Stimulated activated naive B cell treated with anti-CD40 and anti-IgM and Interleukin-4, amounts not matched to agents 10 μg/mL and 1 μg/mL and 100 μg/mL, for 72 hours (primary cell): ENCODE results near the gene DNAJC21.

Source experiments
- ATAC-seq, 2 donors: fragments of 150-1000 bp; cut with Tn5 transposase; replicated peaks; 2 replicates each; pipeline ENCODE4 v1.10.0; 2021; ENCODE audit warnings: moderate library complexity in 1 of 2
- DNase-seq: peaks from one replicate; pipeline ENCODE4 v3.0.0; 2021
- H3K27ac Mint-ChIP-seq: one replicate; pipeline ENCODE4 v1.8.0; 2022; ENCODE audit warnings: mild to moderate bottlenecking, mixed read lengths
- H3K27me3 Mint-ChIP-seq, 2 donors: one replicate each; pipeline ENCODE4 v1.8.0; 2022; ENCODE audit warnings: mixed read lengths in 2 of 2
- H3K36me3 Mint-ChIP-seq, 2 donors: one replicate each; pipeline ENCODE4 v1.8.0; 2022; ENCODE audit warnings: mixed read lengths in 2 of 2, mild to moderate bottlenecking in 1 of 2
- H3K4me1 Mint-ChIP-seq, 2 donors: one replicate each; pipeline ENCODE4 v1.8.0; 2022; ENCODE audit warnings: mixed read lengths in 2 of 2, mild to moderate bottlenecking in 1 of 2
- H3K4me3 Mint-ChIP-seq, 2 donors: one replicate each; pipeline ENCODE4 v1.8.0; 2022; ENCODE audit warnings: mild to moderate bottlenecking in 2 of 2, mixed read lengths in 2 of 2, moderate library complexity in 1 of 2
- H3K9me3 Mint-ChIP-seq, 2 donors: one replicate each; pipeline ENCODE4 v1.8.0; 2022; ENCODE audit warnings: mixed read lengths in 2 of 2, mild to moderate bottlenecking in 1 of 2

Gene DNAJC21

GRCh38 chr5:34929134-34929719 lies at the start of gene DNAJC21:
Gene DNAJC21 (plus strand): TSS chr5:34929559. CDS start chr5:34929820, 261 bp downstream.
- H3K4me3 Mint-ChIP-seq: peak within 1 kb of the TSS; percentile 98 to 99
- no peaks in the 10 kb centered on the region for H3K27me3 Mint-ChIP-seq
- H3K27ac Mint-ChIP-seq: peak within 1 kb of the TSS; percentile 98
- H3K9me3 Mint-ChIP-seq: no peaks in the 10 kb centered on the region
- peak; percentile 98 for DNase-seq
- peaks cover 16 to 20% of the 10 kb centered on the region in 2 donors for H3K36me3 Mint-ChIP-seq
- ATAC-seq: peak; percentile 88 to 89
- peaks cover 20 to 27% of the 10 kb centered on the region in 2 donors for H3K4me1 Mint-ChIP-seq

GRCh38 chr5:34881246-34881645 lies 48.1 kb upstream of the DNAJC21 start:
- Mint-ChIP-seq H3K27me3 (peaks cover 7% of the 10 kb centered on the region in 2 donors), H3K9me3 (peaks cover 6 to 7% of the 10 kb centered on the region in 2 donors), H3K27ac (no peak overlapping the region), H3K4me1 (no peaks in the 10 kb centered on the region), H3K36me3 (no peaks in the 10 kb centered on the region), H3K4me3 (no peak overlapping the region)
- no peak for DNase-seq
- ATAC-seq: no peak

- Mint-ChIP-seq H3K27me3 (peaks cover 0 to 7% of the 10 kb centered on the region in 2 donors), H3K4me3 (no peak overlapping the region), H3K4me1 (no peaks in the 10 kb centered on the region), H3K27ac (no peak overlapping the region), H3K36me3 (no peaks in the 10 kb centered on the region), H3K9me3 (no peaks in the 10 kb centered on the region)
- ATAC-seq: peak in 1 of 2 donors; percentile 38
- no peak for DNase-seq
These were observed 42.8 kb upstream of the DNAJC21 start for GRCh38 chr5:34886392-34887119.

GRCh38 chr5:34889394-34889793 lies 40.0 kb upstream of the DNAJC21 start:
- Mint-ChIP-seq H3K9me3 (no peaks in the 10 kb centered on the region), H3K4me3 (no peak overlapping the region), H3K36me3 (no peaks in the 10 kb centered on the region), H3K27me3 (no peaks in the 10 kb centered on the region), H3K27ac (no peak overlapping the region), H3K4me1 (no peaks in the 10 kb centered on the region)
- no peak for DNase-seq
- ATAC-seq: no peak

DNA sequence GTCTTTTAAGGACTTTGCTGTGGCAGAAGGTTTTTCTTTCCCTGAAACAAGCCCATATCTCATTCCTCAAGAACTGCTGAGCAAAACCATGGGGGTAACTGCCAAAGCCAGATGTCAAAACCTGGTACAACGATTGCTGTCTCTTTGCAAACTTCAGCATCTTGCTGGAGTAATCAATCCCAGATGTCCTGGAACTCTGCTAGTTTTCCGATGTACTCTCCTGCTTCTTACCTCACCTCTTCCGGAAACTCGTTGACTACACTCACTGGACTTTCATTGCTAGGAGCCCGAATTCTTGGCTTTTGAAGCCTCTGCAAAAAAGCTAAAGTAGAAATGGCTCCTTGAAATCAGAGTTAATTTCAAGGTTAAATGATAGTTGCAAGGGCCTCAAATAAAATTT lies 37.4 kb upstream of the DNAJC21 start:
- DNase-seq: no peak
- H3K9me3 Mint-ChIP-seq: no peaks in the 10 kb centered on the region
- ATAC-seq: no peak
- H3K4me3 Mint-ChIP-seq: no peak overlapping the region
- peaks cover 4 to 5% of the 10 kb centered on the region in 2 donors for H3K36me3 Mint-ChIP-seq
- no peaks in the 10 kb centered on the region for H3K27me3 Mint-ChIP-seq
- H3K4me1 Mint-ChIP-seq: no peaks in the 10 kb centered on the region
- no peak overlapping the region for H3K27ac Mint-ChIP-seq

DNA sequence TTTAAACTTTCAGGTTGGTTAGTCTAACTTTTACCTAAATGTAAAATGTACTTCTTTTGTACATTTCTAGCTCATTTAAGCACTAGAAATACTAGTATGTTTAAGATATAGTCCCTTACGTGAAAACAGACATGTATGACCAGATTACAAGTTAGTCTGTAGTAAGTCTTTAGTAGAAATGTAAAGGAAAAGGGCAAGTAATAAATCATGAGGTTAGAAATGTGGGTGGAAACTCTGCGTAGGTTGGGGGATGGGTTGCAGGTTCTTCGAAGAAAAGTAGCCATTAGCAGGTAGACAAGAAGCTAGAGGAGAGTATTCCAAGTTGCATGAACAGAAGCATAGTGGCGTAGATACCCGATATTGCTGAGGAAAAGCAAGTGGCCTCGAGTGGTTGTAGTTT lies 36.9 kb upstream of the DNAJC21 start:
- ATAC-seq (no peak), DNase-seq (no peak)
- H3K36me3 Mint-ChIP-seq: peaks cover 4 to 5% of the 10 kb centered on the region in 2 donors
- H3K9me3 Mint-ChIP-seq: no peaks in the 10 kb centered on the region
- H3K4me1 Mint-ChIP-seq: no peaks in the 10 kb centered on the region
- no peak overlapping the region for H3K27ac Mint-ChIP-seq
- H3K27me3 Mint-ChIP-seq: no peaks in the 10 kb centered on the region
- no peak overlapping the region for H3K4me3 Mint-ChIP-seq

- Mint-ChIP-seq H3K27me3 (no peaks in the 10 kb centered on the region), H3K4me3 (no peak overlapping the region), H3K36me3 (peaks cover 4 to 5% of the 10 kb centered on the region in 2 donors), H3K9me3 (no peaks in the 10 kb centered on the region), H3K4me1 (no peaks in the 10 kb centered on the region), H3K27ac (no peak overlapping the region)
- no peak for ATAC-seq
- DNase-seq: no peak
These were observed 34.6 kb upstream of the DNAJC21 start for GRCh38 chr5:34894716-34895115.

DNA sequence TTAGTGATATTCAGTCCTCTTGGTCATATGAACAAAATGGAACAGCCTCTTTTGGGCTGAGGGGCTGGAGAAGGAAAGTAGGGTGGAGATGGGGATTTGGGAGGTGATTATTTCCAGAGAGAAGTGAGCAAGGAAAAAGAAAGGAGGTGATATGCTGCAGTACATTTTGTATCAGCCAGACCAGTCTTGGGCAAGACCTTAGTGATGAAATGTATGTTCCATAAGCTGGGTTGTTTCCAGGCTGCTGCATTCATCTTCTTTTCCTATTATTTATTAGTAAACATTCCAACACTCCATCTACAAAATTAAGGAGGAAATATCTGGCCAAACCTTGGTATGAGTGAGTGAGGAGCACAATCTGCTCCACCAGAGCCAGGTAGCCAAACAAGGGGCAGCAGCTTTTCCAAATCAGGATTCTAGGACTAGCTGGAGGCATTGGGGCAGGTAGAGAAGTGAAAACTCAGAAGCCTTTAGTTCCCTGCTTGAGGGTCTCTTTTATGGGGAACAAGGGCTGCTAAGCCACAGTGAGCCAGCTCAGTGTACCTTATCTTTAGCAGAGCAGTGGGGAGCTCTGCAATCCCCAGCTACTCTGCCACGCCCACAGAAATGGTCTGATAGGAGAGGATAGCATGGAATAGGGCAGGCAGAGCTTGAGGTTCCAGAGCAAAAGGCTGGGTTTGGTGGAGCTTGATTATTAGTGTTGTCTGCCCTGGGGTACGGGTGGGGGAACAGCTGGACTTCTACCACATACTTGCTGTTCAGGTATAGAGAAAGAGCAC lies 33.5 kb upstream of the DNAJC21 start:
- Mint-ChIP-seq H3K36me3 (peaks cover 4 to 5% of the 10 kb centered on the region in 2 donors), H3K27ac (no peak overlapping the region), H3K27me3 (no peaks in the 10 kb centered on the region), H3K4me3 (no peak overlapping the region), H3K4me1 (no peaks in the 10 kb centered on the region), H3K9me3 (no peaks in the 10 kb centered on the region)
- DNase-seq (no peak), ATAC-seq (no peak)

DNA sequence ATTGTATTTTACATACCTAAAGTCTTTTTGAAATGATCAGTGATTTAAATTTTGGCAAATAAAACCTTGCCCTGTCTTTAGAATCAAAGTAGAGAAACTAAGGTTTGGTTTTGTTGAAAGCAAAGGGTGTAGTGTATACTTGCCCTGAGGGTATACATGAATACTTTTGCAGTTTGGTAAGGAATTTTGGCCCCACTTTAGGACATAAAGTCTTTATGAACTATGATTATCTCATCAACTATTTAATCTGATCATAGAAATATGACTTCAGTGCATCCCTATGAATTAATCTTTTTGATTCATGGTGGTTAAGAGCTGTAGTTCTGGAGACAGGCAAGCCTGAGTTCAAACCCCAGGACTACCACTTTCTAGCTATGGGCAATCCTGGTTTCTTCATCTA lies 31.7 kb upstream of the DNAJC21 start:
- Mint-ChIP-seq H3K4me3 (no peak overlapping the region), H3K36me3 (peaks cover 5 to 9% of the 10 kb centered on the region in 2 donors), H3K9me3 (no peaks in the 10 kb centered on the region), H3K27ac (no peak overlapping the region), H3K27me3 (no peaks in the 10 kb centered on the region), H3K4me1 (no peaks in the 10 kb centered on the region)
- DNase-seq (no peak), ATAC-seq (no peak)

GRCh38 chr5:34898258-34898895 lies 31.0 kb upstream of the DNAJC21 start:
- no peak overlapping the region for H3K4me3 Mint-ChIP-seq
- peak; percentile 89 to 90 for ATAC-seq
- no peaks in the 10 kb centered on the region for H3K9me3 Mint-ChIP-seq
- H3K4me1 Mint-ChIP-seq: no peaks in the 10 kb centered on the region
- DNase-seq: peak; percentile 28
- no peak overlapping the region for H3K27ac Mint-ChIP-seq
- peaks cover 5 to 11% of the 10 kb centered on the region in 2 donors for H3K36me3 Mint-ChIP-seq
- no peaks in the 10 kb centered on the region for H3K27me3 Mint-ChIP-seq

GRCh38 chr5:34899066-34899465 lies 30.3 kb upstream of the DNAJC21 start:
- Mint-ChIP-seq H3K4me1 (no peaks in the 10 kb centered on the region), H3K27me3 (no peaks in the 10 kb centered on the region), H3K9me3 (no peaks in the 10 kb centered on the region), H3K27ac (no peak overlapping the region), H3K36me3 (peaks cover 5 to 15% of the 10 kb centered on the region in 2 donors), H3K4me3 (no peak overlapping the region)
- DNase-seq (no peak), ATAC-seq (no peak)

GRCh38 chr5:34900652-34901051 lies 28.7 kb upstream of the DNAJC21 start:
- no peaks in the 10 kb centered on the region for H3K27me3 Mint-ChIP-seq

DNA sequence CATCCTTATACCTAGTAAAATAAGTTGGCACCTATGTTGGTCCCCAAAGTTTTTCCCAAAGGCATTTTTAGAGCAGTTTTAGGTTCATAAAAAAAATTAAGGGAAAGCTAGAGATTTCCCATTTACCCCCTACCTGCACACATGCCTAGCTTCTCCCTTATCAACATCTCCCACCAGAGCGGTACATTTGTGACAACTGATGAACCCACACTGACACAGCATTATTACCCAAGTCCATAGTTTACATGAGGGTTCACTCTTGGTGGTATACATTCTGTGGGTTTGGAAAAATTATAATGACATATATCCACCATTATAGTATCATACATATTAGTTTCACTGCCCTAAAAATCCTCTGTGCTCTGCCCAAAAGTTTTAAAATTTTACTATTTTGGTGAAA lies 26.1 kb upstream of the DNAJC21 start:
- ATAC-seq (no peak), DNase-seq (no peak)
- H3K36me3 Mint-ChIP-seq: peaks cover 1 to 16% of the 10 kb centered on the region in 2 donors
- no peaks in the 10 kb centered on the region for H3K27me3 Mint-ChIP-seq
- no peak overlapping the region for H3K27ac Mint-ChIP-seq
- no peaks in the 10 kb centered on the region for H3K9me3 Mint-ChIP-seq
- no peak overlapping the region for H3K4me3 Mint-ChIP-seq
- no peaks in the 10 kb centered on the region for H3K4me1 Mint-ChIP-seq

More at GRCh38 chr5:34900652-34901051, 28.7 kb upstream of the DNAJC21 start:
- Mint-ChIP-seq H3K27ac (no peak overlapping the region), H3K4me3 (no peak overlapping the region), H3K4me1 (no peaks in the 10 kb centered on the region), H3K9me3 (no peaks in the 10 kb centered on the region), H3K36me3 (peaks cover 6 to 19% of the 10 kb centered on the region in 2 donors)
- no peak for ATAC-seq
- no peak for DNase-seq

GRCh38 chr5:34905564-34905963 lies 23.8 kb upstream of the DNAJC21 start:
- DNase-seq (no peak), ATAC-seq (no peak)
- Mint-ChIP-seq H3K9me3 (no peaks in the 10 kb centered on the region), H3K27me3 (no peaks in the 10 kb centered on the region), H3K4me1 (no peaks in the 10 kb centered on the region), H3K4me3 (no peak overlapping the region), H3K27ac (no peak overlapping the region), H3K36me3 (peaks cover 13 to 33% of the 10 kb centered on the region in 2 donors)
